ENCODE results near the gene KRCC1.

DNA sequence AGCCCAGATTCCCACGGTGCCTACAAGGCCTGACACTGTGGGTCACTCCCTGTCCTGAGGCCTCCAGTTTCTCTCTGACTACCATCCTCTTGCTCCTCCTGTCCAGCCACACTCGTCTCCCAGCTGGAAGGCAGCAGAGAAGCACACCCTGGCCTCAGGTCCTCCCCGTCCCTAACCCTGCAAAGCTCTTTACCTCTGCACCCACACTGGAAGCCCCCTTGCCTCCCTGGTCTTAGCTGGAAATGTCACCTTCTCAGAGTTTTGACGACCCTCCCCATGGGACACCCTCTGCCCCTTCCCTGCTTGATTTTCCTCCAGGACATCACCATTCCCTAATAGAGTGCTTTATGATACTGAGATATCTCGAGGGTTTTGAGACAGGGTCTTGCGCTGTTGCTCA, 49.8 kb downstream of the KRCC1 start:
- TF ChIP-seq NFE2L2 (conservative IDR thresholded peaks at IDR 0.05; ENCODE audit: low read length) (no peak), POLR2A (IDR thresholded peaks at IDR 0.05; ENCODE audit: low read length) (no peak), EP300 (IDR thresholded peaks at IDR 0.05) (no peak), KDM5A (IDR thresholded peaks at IDR 0.05) (no peak), MAZ (IDR thresholded peaks at IDR 0.05; ENCODE audit: borderline replicate concordance, low read depth, low read length) (no peak), HEYL (CRISPR knock-in tag; IDR thresholded peaks at IDR 0.05) (no peak), RFX5 (IDR thresholded peaks at IDR 0.05) (no peak), ZFP36 (IDR thresholded peaks at IDR 0.05; ENCODE audit: borderline replicate concordance, partially characterized antibody) (no peak), RNF2 (IDR thresholded peaks at IDR 0.05; ENCODE audit: borderline replicate concordance, low read depth) (no peak), ESRRA (IDR thresholded peaks at IDR 0.05; ENCODE audit: borderline replicate concordance, low read length) (no peak)
- TF ChIP-seq, protein P1, sequence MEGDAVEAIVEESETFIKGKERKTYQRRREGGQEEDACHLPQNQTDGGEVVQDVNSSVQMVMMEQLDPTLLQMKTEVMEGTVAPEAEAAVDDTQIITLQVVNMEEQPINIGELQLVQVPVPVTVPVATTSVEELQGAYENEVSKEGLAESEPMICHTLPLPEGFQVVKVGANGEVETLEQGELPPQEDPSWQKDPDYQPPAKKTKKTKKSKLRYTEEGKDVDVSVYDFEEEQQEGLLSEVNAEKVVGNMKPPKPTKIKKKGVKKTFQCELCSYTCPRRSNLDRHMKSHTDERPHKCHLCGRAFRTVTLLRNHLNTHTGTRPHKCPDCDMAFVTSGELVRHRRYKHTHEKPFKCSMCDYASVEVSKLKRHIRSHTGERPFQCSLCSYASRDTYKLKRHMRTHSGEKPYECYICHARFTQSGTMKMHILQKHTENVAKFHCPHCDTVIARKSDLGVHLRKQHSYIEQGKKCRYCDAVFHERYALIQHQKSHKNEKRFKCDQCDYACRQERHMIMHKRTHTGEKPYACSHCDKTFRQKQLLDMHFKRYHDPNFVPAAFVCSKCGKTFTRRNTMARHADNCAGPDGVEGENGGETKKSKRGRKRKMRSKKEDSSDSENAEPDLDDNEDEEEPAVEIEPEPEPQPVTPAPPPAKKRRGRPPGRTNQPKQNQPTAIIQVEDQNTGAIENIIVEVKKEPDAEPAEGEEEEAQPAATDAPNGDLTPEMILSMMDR (IDR thresholded peaks at IDR 0.05): no peak
- TF ChIP-seq, protein P2, sequence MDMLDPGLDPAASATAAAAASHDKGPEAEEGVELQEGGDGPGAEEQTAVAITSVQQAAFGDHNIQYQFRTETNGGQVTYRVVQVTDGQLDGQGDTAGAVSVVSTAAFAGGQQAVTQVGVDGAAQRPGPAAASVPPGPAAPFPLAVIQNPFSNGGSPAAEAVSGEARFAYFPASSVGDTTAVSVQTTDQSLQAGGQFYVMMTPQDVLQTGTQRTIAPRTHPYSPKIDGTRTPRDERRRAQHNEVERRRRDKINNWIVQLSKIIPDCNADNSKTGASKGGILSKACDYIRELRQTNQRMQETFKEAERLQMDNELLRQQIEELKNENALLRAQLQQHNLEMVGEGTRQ (IDR thresholded peaks at IDR 0.05): no peak
- TF ChIP-seq, protein P3, sequence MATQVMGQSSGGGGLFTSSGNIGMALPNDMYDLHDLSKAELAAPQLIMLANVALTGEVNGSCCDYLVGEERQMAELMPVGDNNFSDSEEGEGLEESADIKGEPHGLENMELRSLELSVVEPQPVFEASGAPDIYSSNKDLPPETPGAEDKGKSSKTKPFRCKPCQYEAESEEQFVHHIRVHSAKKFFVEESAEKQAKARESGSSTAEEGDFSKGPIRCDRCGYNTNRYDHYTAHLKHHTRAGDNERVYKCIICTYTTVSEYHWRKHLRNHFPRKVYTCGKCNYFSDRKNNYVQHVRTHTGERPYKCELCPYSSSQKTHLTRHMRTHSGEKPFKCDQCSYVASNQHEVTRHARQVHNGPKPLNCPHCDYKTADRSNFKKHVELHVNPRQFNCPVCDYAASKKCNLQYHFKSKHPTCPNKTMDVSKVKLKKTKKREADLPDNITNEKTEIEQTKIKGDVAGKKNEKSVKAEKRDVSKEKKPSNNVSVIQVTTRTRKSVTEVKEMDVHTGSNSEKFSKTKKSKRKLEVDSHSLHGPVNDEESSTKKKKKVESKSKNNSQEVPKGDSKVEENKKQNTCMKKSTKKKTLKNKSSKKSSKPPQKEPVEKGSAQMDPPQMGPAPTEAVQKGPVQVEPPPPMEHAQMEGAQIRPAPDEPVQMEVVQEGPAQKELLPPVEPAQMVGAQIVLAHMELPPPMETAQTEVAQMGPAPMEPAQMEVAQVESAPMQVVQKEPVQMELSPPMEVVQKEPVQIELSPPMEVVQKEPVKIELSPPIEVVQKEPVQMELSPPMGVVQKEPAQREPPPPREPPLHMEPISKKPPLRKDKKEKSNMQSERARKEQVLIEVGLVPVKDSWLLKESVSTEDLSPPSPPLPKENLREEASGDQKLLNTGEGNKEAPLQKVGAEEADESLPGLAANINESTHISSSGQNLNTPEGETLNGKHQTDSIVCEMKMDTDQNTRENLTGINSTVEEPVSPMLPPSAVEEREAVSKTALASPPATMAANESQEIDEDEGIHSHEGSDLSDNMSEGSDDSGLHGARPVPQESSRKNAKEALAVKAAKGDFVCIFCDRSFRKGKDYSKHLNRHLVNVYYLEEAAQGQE (IDR thresholded peaks at IDR 0.05): no peak
- TF ChIP-seq, protein P4, sequence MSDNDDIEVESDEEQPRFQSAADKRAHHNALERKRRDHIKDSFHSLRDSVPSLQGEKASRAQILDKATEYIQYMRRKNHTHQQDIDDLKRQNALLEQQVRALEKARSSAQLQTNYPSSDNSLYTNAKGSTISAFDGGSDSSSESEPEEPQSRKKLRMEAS (IDR thresholded peaks at IDR 0.05): no peak

All from A549 (cell line).